DMS79 (cell line): Measurements from ENCODE around the gene HRH2.

Experiments used
- DNase-seq: peaks from one replicate; lab custom pipeline; 2025; lab: John Stamatoyannopoulos, UW

Gene HRH2

GRCh38 chr5:175678074-175678473 is 20.2 kb downstream of the HRH2 start:
- DNase-seq = no peak

GRCh38 chr5:175679411-175679810 is 21.5 kb downstream of the HRH2 start:
- no peak for DNase-seq

GRCh38 chr5:175680020-175680419 is 22.1 kb downstream of the HRH2 start:
- no peak for DNase-seq

GRCh38 chr5:175680463-175680862 is 22.6 kb downstream of the HRH2 start:
- DNase-seq = no peak

GRCh38 chr5:175681045-175681967 is 23.4 kb downstream of the HRH2 start:
- DNase-seq = peak; percentile 25

GRCh38 chr5:175681968-175682340 is 24.1 kb downstream of the HRH2 start:
- DNase-seq = no peak

GRCh38 chr5:175682664-175683063 is 24.8 kb downstream of the HRH2 start:
- DNase-seq = no peak

GRCh38 chr5:175683231-175683630 is 25.4 kb downstream of the HRH2 start:
- DNase-seq = no peak

GRCh38 chr5:175683921-175684320 is 26.1 kb downstream of the HRH2 start:
- DNase-seq = no peak

- DNase-seq = no peak
Observed at GRCh38 chr5:175684931-175685330, 27.1 kb downstream of the HRH2 start.

- DNase-seq = no peak
Observed at GRCh38 chr5:175685701-175686350, 28.0 kb downstream of the HRH2 start.

- DNase-seq = no peak
Observed at GRCh38 chr5:175686396-175686795, 28.5 kb downstream of the HRH2 start.

GRCh38 chr5:175686826-175687225 is 29.0 kb downstream of the HRH2 start:
- DNase-seq = no peak

- no peak for DNase-seq
Observed at GRCh38 chr5:175687231-175687701, 29.4 kb downstream of the HRH2 start.

- DNase-seq = no peak
Observed at GRCh38 chr5:175688352-175689146, 30.7 kb downstream of the HRH2 start.

GRCh38 chr5:175689147-175689991 is 31.5 kb downstream of the HRH2 start:
- DNase-seq = no peak

- no peak for DNase-seq
Observed at GRCh38 chr5:175690025-175690424, 32.2 kb downstream of the HRH2 start.

- DNase-seq = no peak
Observed at GRCh38 chr5:175690586-175690985, 32.7 kb downstream of the HRH2 start.

- no peak for DNase-seq
Observed at GRCh38 chr5:175691761-175692160, 33.9 kb downstream of the HRH2 start.

GRCh38 chr5:175692235-175692995 is 34.5 kb downstream of the HRH2 start:
- DNase-seq = no peak
